ENCODE data around the gene ARHGDIA.
A peak's percentile ranks its signal among the peaks of the same experiment; 100 is the strongest.
"Not testable (repeated sequence)": the region's sequence is repeated elsewhere in the genome, so short reads cannot be mapped to it uniquely, and the experiment has no call there.

ARHGDIA gene

DNA sequence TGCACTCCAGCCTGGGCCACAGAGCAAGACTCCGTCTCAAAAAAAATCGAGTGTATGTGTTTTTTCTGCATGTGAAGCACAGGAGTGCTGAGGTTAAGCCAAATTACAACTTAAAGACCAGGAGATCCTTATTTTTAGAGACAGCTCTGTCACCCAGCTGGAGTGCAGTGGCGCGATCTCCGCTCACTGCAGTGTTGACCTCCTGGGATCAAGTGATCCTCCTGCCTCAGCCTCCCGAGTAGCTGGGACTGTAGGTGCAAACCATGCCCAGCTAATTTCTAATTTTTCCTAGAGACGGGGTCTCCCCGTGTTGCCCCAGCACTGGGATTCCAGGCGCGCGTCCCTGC, 28.8 kb downstream of the ARHGDIA start:
- TF ChIP-seq, protein P1, sequence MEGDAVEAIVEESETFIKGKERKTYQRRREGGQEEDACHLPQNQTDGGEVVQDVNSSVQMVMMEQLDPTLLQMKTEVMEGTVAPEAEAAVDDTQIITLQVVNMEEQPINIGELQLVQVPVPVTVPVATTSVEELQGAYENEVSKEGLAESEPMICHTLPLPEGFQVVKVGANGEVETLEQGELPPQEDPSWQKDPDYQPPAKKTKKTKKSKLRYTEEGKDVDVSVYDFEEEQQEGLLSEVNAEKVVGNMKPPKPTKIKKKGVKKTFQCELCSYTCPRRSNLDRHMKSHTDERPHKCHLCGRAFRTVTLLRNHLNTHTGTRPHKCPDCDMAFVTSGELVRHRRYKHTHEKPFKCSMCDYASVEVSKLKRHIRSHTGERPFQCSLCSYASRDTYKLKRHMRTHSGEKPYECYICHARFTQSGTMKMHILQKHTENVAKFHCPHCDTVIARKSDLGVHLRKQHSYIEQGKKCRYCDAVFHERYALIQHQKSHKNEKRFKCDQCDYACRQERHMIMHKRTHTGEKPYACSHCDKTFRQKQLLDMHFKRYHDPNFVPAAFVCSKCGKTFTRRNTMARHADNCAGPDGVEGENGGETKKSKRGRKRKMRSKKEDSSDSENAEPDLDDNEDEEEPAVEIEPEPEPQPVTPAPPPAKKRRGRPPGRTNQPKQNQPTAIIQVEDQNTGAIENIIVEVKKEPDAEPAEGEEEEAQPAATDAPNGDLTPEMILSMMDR (IDR thresholded peaks at IDR 0.05; ENCODE audit: low read depth, low read length), result no peak
- DNase-seq (ENCODE audit: extremely low read depth, low read depth), result no peak

GRCh38 chr17:81841866-81842265, 29.3 kb downstream of the ARHGDIA start:
- no peak for DNase-seq (ENCODE audit: extremely low read depth, low read depth)
- TF ChIP-seq, protein P1 (IDR thresholded peaks at IDR 0.05; ENCODE audit: low read depth, low read length), result no peak

GRCh38 chr17:81840826-81841778, 30.0 kb downstream of the ARHGDIA start:
- no peak for DNase-seq (ENCODE audit: extremely low read depth, low read depth)
- TF ChIP-seq, protein P1 (IDR thresholded peaks at IDR 0.05; ENCODE audit: low read depth, low read length), result no peak

DNA sequence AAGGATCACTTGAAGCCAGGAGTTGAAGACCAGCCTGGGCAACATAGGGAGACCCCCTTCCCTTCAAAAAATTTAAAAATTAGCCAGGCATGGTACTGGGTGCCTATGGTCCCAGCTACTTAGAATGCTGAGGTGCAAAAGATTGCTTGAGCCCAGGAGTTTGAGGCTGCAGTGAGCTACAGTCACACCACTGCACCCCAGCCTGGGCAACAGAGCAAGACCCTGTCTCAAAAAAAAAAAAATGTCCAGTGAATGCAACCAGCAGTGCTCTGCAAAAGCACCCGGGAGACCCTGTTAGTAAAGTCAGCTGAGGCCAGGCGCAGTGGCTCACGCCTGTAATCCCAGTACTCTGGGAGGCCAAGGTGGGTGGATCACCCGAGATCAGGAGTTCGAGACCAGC, 31.1 kb downstream of the ARHGDIA start:
- not testable (repeated sequence) for DNase-seq (ENCODE audit: extremely low read depth, low read depth)

GRCh38 chr17:81839301-81839700, 31.8 kb downstream of the ARHGDIA start:
- TF ChIP-seq, protein P1 (IDR thresholded peaks at IDR 0.05; ENCODE audit: low read depth, low read length), result no peak
- DNase-seq (ENCODE audit: extremely low read depth, low read depth), result no peak

- DNase-seq (ENCODE audit: extremely low read depth, low read depth), result no peak
Observed at GRCh38 chr17:81838753-81839255, 32.3 kb downstream of the ARHGDIA start.

DNA sequence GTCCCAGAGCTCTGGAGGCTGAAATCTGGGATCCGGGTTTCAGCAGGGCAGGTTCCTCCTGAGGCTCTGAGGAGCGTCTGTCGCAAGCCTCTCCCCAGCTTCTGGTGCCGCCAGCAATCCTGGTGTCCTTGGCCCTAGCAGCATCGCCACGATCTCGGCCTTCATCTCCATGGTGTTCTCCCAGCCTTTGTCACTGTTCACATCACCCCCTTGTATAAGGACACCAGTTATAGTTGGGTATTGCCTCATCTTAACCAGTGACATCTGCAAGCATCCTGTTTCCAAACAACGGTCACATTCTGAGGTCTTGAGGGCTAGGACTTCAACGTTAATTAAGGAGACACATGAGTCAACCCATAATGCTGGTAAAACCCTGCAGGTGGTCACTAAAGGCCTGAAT, 33.5 kb downstream of the ARHGDIA start:
- peak; percentile 36 for DNase-seq (ENCODE audit: extremely low read depth, low read depth)
- TF ChIP-seq, protein P1 (IDR thresholded peaks at IDR 0.05; ENCODE audit: low read depth, low read length), result no peak

More at GRCh38 chr17:81838753-81839255, 32.3 kb downstream of the ARHGDIA start:
- TF ChIP-seq, protein P1 (IDR thresholded peaks at IDR 0.05; ENCODE audit: low read depth, low read length), result no peak

Measured in AG09319 (cell line).